Uterus (tissue), 2 donors: Measurements from ENCODE around the gene ACOXL.

Experiments used
- CTCF ChIP-seq, 4 experiments: fragments of 200-600 bp in 2 of 4; fragments of 450-650 bp in 2 of 4; sonication (generic) in 2 of 4; IDR thresholded peaks; one replicate each; pipeline ENCODE4 v1.5.1; 2016 to 2019; ENCODE audit warnings: antibody characterized with exemption in 4 of 4, mild to moderate bottlenecking in 2 of 4, moderate library complexity in 1 of 4
- POLR2A ChIP-seq, 2 donors: fragments of 450-650 bp; IDR thresholded peaks; one replicate each; pipeline ENCODE4 v1.6.1; 2016; ENCODE audit warnings: antibody characterized with exemption in 2 of 2, mild to moderate bottlenecking in 1 of 2, moderate library complexity in 1 of 2

- TF ChIP-seq POLR2A (IDR thresholded peaks at IDR 0.05): no peak
- TF ChIP-seq CTCF (IDR thresholded peaks at IDR 0.05): no peak
Measured at GRCh38 chr2:111030260-111030891, 298.0 kb downstream of the ACOXL start.
